D341Med (cell line): ENCODE measurements around the gene ITGA2.

Experiments used
- DNase-seq: peaks from one replicate; pipeline ENCODE4 v3.0.0; 2012; ENCODE audit warnings: low spot score

The ITGA2 gene

DNA sequence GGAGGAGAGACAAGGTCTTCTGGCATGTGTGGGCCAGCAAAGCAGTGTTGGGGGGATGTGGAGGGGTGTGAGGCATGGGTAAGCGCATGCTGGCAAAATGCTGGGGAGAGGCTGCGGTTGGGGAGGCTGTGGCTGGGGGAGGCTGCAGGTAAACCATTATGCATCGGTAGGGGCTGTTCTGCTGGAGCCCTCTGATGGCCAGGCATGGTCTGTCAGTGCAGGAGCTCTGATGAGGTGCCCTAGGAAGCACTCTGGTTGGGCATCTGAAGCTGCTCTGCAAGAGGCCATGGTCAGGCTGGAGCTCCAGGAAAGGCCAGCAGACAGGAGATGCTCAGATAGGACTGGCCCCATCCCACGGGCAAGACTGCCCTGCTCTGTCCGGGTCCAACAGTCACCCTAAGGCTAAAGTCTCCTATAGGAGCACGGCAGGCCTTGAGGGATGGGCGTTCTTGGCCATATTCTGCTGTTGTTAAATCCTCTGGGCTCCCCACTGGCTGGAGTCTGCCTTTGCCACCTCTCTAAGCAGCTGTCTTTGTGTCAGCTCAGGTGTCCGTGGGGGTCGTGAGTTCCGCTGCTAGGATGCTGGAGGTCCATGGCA, 28.7 kb downstream of the ITGA2 start:
- no peak for DNase-seq

DNA sequence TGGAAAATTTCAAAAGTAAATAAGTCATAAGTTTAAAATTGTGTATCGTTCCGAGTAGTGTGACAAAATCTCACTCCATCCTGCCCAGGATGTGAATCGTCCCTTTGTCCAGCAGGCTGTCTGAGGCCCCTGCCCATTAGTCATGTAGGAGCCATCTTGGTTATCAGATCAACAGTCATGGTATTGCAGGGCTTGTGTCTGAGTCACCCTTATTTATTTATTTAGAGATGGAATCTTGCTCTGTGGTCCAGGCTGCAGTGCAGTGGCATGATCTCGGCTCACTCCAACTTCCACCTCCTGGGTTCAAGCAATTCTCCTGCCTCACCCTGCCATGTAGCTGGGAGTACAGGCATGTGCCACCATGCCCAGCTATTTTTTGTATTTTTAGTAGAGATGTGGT, 30.2 kb downstream of the ITGA2 start:
- no peak for DNase-seq

DNA sequence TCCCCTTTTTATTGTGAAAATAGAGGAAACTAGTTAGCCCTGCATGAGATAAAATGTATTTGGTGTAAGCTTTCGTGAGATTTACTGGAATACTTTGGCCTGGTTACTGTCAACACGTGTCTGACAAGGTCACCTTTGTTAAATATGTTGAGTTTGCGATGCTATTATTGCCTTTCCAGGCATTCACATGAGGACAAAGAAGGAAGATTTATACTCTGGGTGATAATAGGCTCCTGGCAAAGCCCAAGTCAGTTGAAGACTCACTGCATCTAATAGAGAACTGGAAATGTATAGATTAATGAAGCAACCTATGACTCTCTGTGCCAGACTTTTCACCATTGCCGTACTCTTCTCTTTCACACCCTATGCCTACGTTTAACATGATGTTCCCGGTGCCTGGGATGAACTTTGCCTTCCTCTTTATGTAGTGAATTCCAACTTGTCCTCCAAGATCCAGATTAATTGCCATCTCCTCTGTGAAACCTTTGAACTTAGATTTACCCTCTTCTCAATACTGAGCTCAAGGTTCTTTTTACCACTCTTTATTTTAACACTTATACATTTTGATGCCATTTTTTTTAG, 33.9 kb downstream of the ITGA2 start:
- no peak for DNase-seq

DNA sequence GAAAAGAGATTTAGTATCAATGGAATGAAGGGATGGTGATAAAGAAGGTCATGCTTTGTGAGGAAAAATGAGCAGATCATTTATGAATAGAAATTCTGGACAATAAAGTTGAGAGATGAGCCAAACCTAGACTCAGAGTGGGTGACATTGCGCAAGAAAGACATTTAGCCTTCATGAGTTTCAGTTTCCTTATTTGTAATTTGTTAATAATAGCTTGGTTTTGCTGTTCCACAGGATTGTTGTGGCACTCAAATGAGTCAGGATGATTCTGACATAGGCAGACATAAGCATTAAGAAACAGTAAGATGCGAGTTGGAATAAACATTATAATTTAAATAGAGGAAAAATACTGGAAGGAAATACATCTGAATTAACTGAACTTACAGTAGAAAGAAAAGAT, 34.8 kb downstream of the ITGA2 start:
- DNase-seq = no peak

DNA sequence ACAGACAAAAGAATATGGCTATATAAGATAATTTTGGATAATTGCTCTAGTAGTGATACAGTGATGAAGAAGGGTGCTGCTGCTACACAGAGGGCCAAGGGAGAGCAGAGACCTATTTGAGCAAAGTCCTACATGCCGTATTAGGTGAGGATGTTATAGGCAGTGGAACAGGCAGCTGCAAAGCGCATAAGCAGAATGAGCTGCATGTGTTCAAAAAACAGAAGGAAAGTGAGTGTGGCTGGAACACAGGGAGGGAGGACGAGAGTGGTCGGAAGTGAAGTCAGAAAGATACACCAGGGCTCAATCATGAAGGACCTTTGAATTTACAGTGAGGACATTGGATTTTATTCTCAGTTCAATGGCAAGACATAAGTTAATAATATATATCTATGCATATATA, 35.4 kb downstream of the ITGA2 start:
- DNase-seq = no peak

DNA sequence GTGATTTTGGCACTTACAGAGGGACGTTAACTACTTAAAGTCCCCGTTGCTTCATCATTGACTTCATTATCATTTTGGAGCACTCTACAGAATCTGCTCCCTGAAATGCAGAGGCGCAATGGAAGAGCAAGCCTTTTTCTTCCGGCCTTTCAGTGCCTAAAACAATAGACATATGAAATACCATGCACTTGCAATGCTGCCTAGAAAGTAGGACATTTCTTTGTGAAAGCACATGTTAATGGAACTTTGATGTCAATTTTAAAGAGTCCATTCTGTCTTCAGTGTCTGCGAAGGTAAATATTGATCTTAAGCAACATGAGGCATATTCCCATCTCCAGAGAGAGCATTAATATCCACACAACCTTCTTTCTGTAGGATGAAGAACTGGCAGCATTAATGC, 36.3 kb downstream of the ITGA2 start:
- DNase-seq = no peak

DNA sequence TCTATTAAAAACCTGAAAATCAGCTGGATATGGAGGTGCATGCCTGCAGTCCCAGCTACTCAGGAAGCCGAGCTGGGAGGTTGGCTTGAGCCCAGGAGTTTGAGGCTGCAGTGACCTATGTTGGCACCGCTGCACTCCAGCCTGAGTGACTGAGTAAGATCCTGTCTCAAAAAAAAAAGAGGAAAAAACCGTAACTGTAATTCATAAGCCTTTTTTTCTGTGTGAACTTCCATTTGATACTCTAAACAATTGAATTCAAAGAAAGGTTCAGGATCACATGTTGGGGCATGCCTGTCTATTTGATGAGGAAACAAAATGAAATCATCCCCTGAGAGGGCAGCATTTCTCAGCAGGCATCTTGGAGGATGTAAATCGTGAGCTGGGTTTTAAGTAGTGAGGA, 38.8 kb downstream of the ITGA2 start:
- DNase-seq = no peak

DNA sequence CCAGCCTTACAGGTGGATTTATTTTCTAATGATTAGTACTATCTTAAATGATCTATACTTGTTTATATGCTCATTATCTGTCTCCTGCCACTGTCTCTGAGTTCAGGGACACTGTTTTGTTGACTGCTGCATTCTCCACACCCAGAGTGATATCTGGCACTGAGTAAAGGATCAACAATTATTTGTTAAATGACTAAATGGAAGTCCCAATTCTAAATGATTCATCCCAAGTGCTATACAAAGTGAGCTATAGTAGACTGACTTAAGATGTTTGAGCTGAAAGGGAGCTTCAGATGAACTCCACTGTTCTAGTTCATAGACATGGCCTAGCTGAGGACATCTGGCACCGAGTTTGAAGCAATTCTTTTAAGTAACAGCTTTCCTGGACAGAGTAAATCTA, 40.5 kb downstream of the ITGA2 start:
- no peak for DNase-seq

DNA sequence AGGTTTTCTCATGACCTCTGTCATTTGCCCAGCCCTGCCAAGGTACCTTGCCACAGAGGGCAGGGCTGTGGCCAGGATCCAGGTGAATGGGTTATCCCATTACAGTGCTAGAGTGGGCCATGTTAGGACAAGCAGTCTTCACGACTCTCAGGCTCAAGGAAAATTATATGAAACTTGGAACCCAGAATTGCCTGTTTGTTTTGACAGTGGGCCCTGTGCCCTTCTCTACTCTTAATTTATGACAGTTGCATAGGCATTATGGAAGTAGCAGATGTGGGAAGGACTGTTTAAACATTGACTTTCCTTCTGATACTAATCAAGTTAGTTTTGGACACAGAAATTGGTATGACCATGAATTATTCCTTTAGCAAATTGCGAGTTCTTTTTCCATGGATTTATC, 41.7 kb downstream of the ITGA2 start:
- no peak for DNase-seq

DNA sequence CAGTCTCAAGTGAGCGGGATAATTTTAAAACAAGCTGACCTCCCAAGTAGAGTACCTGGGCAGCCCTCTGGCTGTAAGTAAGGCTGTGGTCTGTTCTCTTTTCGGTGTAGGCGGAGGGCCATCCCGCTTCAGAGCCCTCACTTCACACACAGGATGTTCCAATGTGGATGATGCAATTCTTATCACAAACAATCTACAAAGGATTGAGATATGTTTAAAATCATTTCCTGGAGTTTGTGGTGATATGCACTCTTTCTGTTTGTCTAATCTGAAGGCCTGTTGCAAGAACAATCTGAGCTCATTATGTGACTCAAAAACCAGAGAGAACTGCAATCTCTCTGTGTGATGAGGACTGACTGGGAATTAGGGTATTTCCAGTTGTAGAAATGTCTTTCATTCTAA, 42.5 kb downstream of the ITGA2 start:
- no peak for DNase-seq

DNA sequence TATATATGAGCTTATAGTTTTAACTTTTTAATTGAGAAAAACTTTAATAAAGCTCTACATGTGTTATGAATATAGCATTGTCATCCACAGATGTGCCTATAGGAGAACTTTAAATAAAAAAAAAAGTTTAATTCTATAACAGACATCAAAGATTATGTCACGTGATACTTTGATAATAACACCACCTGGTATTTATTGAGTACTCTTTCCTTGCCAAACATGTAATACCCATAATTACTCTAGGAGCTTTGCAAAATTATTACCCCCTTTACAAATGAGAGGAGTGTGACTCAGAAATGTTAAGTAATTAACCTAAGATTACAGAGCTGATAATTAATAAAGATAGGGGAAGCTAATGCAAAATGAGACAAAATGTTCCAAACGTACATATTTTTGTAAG, 43.0 kb downstream of the ITGA2 start:
- no peak for DNase-seq

DNA sequence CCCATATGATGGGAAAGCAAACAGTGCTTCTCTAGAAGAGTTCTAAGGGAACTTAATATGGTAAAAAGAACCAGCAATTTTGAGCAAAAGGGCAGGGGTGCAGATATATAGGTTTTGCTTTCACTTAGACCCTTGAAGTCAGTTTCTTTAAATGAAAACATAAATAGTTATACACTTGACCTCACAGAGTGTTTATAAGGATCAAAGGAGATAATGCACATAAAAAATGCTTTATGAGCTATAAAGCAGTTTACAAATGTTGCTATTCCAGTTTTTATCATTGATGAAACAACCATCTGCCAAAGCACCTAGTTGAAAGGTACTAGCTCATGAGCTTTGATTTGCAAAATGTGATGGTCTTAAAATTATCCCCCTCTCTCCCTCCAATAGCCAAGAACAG, 45.7 kb downstream of the ITGA2 start:
- DNase-seq = no peak

DNA sequence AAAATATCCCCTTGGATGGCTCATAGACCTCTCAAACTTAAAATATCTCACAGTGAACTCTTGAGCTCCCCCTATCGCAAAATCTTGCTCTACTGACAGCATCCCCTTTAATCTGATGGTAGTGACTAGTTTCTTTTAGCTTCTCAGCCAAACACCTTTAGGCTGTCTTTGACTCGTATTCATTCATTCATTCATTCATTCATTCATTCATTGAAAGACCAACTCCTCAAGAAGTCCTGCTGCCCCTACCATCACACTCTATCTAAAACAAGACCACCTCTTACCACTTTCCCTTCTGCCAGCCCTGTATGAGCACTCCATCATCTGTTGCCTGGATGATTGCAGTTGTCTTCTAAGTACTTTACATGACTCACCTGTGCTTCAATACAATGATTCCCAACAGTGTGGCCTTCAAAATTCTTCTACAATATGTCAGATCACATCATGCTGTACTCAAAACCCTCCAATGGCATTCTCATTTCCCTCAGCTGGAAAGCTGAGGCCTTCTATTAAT, 46.8 kb downstream of the ITGA2 start:
- peak; percentile 24 for DNase-seq

DNA sequence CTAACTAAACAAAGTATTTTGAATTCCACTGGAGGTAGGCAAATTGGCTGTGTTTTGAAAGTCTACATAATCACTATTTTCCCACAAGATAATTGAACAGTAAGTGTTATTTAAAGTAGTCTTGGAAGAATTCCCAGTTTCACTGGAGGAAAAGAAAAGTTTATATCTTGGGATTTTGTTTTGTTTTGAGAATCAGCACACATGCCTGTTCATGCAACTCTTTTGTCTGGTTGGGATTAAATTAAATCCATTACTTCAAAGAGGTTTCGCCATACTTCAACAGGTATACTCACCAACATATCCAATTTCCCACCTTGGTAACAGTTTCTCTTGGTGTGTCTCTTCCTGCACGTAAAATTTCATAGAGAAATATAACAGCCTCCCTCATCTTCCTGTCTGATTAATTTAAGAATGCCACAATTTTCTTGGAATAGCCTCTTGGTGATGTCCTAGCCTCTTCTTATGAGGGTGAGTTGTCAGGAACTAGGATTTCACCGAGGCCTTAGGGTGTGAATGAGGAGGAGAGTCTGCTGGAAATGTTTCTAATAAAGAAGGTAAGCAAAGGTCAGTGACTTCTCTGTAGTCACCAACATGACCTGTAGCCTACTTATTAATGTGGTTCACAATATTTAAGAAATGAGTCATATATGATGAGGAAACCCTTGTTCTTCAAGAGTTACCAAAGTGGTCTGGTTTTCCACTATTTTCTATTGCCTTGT, 48.1 kb downstream of the ITGA2 start:
- DNase-seq = no peak

DNA sequence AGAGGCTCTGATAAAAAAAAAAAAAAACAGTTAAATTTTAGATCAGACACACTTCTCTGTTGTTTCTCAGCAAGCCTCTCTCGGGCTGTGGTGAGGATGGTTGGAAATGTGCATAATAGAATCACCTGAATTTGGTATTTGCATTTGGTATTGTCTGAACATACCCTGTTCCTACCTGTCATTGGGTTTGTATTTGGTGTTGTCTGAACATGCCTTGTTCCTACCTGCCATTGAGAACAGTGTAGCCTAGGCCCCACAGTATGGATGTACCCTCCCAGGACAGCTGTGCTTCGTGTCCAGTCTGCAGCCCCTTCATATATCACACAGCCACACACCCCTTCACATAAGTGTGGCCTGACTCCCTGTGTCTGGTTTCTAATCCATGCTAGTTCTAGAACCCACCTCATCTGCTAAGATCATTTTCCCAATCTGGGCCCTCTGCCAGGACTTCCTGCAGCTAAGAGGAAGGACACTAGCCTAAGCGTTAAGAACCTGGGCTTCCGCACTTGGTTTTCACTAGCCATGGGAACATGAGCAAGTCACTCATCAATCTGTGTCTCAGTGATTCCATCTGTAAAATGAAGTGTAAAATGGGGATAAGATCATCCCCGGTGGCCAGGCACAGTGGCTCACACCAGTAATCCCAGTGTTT, 49.2 kb downstream of the ITGA2 start:
- no peak for DNase-seq

DNA sequence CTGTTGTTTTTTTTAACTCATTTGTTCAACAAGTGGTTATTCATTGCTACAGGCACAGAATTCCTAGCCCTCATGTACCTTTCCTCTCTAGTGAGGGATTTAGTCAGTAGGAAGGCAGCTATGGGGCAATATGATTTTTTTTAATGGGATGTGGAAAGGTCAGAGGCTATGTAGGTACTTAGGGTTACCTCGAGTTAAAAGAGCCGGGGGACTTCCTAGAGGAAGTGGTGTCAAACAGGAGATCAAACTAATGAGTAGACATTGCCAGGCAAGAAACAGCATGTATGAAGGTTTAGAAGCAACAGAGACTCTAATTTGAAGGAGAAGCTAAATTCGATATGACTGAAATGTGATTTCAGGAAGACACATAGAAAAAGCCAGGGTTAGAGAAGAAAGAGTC, 50.7 kb downstream of the ITGA2 start:
- no peak for DNase-seq

DNA sequence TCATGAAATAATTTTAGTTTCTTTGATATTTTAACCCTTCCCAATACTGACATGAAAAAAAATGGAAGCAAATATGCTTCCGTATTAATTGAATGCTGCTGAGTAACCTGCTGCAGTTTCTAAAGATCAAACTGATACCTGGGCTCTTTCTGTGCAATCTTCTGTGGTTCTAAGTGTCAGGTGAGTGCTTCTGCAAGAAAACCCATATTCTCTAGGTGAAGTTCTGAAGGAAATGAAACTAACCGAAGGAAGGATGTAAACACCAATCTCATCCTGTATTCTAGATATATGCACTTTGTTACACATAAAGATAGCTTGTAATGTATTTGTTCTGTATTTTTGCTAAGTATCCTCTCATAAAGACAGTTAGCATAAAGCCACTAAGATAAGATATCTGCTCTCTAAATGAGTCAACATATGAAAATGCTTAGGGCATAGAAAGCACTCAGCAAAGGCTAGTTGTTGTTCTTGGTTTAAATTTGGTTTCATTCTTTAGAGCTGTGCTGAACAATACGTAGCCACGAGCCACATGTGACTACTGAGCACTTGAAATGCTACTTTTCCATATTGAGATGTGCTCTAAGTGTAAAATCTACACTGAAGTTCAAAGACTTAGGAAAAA, 52.0 kb downstream of the ITGA2 start:
- no peak for DNase-seq

DNA sequence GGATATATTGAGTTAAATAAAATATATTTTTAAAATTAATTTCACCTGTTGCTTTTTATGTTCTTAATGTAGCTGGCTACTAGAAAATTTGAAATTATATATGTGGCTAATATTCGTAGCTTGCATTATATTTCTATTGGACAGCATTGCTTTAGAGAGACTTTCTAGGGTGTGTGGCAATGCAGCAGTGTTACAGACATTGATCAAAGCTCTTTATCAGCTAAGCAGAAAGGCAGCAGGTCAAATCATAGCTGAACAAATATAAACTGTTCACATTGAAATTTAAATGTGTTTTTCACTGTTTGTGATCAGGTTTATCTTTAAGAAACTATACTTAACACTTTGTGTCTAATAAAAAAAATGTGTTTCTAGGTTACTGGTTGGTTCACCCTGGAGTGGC, 52.6 kb downstream of the ITGA2 start:
- DNase-seq = no peak

DNA sequence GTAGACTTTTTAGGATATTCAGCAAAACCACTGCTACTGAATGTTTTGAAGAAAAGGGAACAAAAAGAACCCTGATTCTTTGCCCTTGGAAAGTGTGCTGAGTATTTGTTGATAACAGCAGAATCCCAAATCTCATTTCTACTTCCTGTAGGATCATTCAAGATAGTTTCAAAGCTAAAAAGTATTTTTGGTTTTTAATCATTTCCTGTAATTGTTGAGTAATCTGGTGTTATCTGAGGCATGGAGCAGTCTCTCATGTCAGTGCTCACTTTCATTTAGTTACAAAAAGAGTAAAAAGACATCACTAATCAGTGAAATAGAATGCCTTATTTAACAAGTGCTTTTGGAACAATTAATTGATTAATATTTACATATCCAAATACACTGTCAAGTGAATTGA, 56.1 kb downstream of the ITGA2 start:
- DNase-seq = no peak

DNA sequence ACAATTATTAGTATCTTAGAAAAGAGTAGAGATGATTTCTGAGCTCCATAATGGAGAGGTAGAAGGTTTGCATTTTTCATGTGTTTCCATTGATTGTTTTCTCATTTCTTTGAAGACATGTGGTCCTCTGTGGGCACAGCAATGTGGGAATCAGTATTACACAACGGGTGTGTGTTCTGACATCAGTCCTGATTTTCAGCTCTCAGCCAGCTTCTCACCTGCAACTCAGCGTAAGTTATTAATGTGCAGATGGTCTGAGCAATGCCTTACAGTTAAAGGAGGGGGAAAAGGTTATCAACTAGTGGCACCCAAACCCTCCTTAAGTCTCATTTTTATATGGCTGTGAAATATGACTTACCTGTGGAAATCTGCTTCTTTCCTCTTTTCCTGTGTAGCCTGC, 59.1 kb downstream of the ITGA2 start:
- no peak for DNase-seq

DNA sequence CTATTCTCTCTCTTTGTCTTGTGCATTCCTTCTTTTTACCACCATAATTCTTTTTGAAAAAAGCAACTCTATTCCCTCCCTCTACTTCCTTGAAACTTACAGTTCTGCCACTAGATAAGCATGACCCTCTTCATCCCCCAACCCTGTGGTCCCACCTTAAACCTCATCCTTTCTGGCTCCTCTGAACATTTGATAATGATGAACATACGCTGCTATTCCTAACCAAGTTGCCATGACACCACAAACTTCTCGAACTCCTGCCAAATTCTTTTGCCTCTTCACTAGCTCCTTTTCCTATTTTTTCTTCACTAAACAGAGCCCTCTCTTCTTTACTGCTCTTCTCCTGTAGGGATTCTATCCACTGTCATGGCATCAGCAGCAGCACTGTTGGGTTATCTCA, 63.3 kb downstream of the ITGA2 start:
- no peak for DNase-seq

DNA sequence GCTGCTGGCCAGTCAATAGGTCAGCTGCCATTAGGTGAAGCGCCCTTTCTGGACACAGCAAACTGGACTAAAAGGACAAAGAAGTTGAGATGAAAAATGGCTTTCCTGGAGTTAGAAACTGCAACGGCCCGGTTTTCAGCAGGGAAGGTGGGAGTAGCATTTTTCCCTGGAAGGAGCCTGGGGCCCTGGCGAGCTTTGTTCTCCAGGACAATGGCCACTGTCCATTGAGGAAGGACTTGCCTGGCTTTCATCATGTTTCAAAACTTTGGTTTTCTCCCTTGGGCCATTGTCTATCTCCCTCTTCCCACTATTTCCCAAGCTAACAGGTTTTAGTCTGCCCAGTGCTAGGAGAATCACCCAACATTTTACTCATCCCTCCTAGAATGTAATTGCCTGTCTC, 64.2 kb downstream of the ITGA2 start:
- no peak for DNase-seq

DNA sequence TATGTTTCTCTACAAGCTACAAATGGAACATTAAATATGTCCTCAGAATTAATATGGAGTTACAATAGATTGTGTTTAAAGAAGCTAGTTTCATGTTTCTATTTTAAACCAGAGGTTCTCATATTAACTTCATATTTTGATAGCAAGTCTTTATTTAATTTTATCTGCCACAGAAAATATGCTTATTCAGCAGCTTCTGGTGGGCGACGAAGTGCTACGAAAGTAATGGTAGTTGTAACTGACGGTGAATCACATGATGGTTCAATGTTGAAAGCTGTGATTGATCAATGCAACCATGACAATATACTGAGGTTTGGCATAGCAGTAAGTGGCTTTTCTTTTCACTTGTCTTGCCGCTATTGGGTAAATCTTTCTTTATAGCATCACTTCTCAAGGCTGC, 66.2 kb downstream of the ITGA2 start:
- DNase-seq = no peak
